ENCODE results near the gene ST7.
A peak's percentile ranks its signal among the peaks of the same experiment; 100 is the strongest.
"Not testable (repeated sequence)": the region's sequence is repeated elsewhere in the genome, so short reads cannot be mapped to it uniquely, and the experiment has no call there.

The ST7 gene

DNA sequence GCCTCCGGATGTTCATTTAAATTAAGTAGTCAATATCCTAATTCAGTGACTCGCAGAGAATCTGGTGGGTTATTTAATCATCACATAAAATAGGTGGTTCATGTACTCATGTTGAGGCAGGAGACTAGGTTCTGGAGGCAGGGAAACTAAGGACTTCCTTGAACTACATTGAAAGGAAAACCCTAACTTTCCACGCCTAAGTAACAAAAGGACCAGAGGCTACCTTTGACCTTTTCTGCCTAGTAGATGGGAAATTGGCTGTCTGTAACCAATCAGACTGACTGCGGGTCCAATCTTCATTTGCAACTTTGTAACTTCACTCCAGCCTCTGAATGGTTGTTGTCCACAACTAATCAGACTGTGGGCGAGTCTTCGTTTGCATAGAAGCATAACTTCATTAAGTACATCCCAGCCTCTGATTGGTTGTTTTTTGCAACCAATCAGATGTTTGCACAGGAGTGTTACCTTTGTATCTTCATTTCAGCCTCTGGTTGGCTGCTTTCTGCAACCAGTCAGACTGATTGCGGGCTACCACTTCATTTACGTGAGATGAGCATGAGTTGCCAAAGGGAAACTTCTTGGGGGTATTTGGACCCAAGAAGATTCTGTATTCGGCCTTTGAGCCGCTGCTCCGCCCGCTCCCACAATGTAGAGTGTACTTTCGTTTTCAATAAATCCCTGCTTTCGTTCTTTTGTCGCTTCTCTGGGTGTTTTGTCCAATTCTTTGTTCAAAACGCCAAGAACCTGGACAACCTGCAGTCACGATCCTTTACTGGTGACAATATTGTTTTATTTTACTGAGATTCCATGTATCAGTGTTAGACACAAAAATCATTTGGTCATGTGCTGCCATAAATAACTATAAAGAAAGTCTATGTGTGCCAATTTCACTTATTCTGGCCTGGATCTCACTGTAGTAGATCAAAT, 1.7 kb upstream of the ST7 start:
- DNase-seq = no peak

DNA sequence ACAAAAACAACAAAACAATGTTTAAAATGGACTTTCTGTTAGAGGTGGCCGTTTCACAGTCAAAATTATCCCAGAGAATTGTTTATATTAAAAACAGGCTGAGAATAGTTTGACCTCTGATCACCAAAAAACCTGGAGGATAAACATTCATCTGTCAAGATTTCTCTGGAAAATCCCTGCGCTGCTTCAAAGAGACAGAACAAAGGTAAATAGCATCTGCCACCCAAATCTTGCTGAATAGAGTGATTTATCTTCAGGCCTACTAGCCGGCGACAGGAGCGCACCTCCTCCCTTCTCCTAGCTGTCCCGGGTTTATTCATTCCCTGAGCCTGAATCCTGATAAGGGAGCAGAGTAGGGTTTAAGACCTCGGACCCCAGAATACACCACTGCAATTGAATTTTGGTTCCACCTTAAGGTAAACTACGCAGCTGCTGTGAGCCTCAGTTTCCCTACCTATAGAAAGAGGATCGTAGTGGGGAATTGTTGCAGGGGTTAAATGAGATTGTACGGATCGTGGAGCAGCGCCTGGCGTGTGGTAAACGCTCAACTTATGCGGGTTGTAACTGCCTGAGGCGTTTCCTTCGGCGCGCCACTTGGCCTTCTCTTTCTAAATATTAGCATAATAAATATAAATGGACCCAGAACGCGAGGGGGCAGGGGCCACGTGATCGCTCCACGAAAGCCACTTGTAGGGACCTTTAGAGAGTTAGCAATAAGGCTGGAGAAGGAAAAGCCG, 498 bp upstream of the ST7 start:
- DNase-seq = no peak

DNA sequence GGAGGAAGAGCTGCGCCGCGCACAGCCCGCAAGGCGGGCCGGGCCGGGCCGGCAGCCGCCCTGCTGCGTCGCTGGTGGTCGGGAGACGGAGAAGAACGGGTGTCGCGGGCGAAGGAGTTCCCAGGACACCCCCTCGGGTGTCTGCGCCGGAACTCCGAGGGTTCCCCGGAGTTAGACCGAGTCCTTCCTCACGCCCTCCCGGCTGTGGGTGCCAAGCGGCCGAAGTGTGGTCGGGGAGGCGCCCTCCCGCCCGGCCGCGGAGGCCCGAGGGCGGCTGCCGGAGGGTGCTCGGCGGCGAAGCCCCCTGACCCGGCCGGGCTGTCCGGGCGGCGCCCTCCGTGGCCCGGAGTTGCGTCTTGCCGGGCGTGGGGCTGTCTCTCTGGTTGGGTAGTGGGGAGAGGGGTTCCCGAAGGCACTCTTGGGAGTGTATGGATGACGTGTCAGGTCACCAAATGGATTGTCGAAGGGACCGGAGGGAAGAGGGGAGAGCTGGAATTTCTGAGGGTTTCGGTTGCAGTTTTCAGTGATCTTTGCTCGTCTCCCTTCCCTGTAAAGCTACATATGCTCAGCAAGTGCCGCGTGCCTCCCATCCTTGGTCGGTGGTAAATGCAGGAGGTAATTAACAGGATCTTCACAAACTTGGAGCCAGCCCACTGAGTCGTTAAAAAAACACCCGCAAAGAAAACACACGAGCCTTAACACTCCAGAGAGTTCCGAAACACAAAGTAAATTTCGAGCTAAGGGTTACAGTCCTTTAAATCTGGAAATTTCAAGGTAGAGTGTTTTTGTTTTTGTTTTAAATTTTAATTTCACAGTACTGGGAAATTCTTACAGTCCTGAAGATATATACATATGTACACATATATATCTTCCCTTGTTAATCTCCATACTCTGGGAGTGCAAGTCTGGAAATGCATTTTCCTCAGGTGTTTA, 871 bp downstream of the ST7 start:
- DNase-seq = peak; percentile 32

DNA sequence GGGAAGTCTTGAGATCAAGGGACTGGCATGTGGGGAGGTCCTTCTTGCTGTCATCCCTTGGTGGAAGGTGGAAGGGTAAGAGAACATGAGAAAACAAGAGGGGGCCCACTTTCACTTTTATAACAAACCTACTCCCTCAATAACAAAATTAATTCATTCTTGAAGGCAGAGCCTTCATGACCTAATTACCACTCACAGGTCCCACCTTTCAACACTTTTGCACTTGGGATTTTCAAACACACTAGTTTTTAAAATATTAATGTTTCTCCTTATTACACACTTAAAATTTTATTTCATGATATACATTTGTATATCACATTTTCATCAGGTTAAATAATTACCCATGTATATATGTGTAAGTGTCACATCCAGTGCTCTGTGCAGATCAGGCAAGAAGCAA, 2.0 kb downstream of the ST7 start:
- no peak for DNase-seq

DNA sequence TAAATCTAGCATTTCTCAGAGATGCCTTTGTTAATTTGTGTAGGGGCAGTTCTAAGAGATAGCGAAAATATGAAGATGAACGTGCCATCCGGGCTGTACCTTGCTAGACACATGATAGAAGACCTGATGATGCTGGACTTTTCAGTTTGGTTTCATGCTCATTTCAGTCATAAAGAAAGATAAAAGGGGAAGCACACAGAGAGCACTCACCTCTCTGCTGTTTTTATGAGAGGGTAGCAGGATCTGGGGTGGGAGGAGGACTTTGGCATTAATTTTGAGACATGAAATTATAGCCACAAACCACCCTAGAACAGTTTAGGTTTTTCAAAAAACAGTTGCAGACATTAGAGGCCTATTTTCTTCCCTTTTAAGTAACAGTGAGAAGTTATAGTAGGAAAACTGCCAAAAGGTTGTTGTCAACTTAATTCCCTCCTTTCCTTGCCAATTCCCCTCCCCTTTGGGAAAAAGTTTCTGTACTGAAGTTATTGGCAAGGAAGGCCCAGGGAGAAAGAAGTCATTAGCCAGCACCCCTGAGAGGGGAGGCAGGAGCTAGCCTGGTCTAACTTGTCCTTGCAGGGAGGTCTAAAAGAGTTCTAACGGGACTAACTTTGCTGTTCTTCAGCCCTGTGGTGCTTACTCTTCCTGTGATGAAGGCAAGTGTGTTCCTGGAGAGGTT, 2.6 kb downstream of the ST7 start:
- no peak for DNase-seq

DNA sequence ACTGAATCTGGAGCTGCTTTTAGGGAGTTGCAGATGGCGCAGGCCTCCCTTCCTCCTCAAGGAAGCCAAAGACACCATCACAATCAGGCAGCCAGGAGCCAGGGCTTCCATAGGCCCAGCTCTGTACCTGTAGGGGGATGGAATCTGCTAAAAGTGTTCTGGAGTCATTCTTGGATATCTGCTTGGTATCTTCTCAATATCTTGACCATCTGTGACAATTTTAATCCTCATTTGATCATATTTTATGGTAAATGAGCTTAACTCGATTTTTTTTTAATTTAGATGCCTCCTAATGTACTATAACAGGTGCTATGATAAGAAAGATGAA, 3.1 kb downstream of the ST7 start:
- no peak for DNase-seq

DNA sequence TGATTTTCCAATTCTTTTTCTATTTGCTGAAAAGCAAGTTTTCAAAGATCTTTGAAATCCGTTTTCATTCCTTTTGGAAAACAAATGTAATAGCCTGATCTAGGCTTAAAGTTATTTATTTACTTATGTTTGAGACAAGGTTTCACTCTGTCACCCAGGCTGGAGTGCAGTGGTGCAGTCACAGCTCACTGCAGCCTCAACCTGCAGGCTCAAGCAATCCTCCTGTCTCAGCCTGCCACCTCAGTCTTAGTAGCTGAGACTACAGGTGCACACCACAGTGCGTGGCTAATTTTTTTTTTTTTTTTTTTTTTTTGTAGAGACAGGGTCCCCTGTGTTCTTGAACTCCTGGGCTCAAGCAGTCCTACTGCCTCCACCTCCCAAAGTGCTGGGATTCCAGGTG, 4.6 kb downstream of the ST7 start:
- DNase-seq = no peak

DNA sequence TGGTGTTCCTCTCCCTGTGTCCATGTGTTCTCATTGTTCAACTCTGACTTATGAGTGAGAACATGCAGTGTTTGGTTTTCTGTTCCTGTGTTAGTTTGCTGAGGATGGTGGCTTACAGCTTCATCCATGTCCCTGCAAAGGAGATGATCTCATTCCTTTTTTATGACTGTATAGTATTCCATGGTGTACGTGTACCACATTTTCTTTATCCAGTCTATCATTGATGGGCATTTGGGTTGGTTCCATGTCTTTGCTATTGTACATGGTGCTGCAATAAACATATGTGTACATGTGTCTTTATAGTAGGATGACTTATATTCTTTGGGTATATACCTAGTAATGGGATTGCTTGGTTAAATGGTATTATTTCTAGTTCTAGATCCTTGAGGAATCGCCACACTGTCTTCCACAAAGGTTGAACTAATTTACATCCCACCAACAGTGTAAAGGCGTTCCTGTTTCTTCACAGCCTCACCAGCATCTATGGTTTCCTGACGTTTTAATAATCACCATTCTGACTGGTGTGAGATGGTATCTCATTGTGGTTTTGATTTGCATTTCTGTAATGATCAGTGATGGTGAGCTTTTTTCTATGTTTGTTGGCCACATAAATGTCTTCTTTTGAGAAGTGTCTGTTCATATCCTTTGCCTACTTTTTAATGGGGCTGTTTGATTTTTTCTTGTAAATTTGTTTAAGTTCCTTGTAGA, 8.8 kb downstream of the ST7 start:
- DNase-seq = not testable (repeated sequence)

DNA sequence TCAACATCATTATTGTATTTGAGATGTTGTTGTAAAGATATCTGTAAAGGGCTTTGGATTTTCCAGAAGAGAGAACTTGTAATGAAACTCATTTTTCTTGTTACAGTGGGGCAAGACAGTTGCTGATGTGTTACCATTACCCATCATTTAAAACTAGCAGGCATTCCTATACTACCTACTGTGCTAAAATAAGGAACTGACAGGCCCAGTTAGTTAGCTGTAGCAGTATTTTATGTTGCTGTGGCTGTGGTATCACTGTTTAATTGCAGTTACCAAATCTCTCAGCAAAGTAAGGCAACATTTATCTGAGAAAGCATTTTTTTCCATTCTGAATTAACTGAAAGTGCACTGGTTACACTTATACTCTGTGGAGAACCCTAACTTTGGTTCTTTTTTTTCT, 9.9 kb downstream of the ST7 start:
- DNase-seq = no peak

DNA sequence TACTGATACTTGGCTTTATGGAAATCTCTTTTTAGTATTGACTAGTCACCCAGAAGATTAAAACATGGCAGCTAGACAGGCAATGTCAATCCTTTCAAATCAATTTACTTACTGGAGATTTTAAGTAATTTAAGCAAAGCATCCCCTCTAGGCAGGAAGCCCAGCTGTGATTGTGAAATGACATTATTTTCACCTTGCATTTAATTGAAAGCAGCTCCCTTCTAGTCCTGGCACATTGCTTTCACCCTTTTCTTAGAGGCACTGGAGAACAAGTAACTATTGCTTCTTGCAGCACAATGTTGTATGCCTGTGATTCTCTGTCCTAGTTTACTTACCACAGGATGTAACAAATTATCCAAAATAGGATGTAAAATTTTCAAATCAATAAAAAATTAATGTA, 13.3 kb downstream of the ST7 start:
- no peak for DNase-seq

DNA sequence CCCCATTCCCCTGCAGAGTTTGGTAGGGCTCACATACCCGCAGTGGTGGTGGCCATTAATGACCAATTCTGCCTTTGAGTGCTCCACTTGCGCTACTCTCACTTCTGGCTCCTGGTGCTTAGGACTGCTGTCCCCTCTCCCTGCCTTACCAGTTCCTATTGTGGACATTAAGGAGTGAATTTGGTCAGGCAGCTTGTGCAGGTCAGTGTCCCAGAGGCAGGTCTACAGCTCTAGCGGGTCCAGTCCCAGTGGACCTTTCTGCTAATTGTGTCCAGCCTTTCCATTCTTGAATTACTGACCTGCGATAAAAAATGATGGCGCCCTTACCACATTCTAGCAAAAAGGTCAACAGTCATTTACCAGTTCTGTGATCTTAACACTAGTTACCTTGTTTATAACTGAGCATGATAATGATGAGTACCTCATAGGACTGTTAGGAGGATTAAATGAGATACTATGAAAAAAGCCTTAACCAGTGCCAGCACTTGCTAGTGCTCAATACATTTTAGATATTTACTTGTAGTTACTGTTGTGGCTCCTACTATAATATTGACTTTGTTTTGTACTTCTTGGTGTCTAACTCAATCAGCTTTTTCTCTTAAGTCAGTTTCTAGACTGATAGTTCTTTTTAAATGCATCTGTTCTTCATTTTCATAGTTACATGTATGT, 14.1 kb downstream of the ST7 start:
- DNase-seq = no peak

DNA sequence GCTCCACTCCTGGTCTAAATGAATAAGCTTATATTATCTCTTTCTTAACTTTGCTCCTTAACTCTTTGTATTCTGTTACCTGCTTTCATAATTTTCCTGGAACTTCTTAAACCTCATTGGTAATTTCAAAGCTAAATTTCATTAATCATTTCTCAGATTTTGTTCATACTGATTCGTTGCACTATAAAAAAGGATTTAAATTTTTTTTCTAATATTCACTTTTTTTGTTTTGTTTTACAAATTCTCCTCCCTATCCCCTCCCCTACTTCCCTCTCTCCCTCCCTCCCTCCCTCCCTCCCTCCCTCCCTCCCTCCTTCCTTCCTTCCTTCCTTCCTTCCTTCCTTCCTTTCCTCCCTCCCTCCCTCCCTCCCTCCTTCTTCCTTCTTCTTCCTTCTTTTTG, 14.7 kb downstream of the ST7 start:
- DNase-seq = no peak

DNA sequence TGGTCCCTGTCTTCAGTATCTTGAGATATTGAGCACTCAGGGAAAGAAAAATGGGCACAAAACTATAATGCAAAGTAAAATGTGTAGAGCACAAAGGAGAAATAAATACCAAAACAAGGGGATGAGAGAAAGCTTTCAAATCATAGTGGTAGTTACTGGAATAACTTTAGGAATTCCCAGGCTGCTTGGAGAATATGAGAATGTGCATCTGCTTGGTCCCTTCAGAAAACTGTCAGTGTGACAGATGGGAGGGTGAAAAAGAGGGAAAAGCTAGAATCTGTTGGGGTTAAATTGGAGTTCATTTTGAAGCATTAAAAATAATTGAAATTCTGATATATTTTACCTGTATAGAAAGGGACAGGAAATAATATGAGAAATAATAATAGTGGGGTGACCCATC, 15.3 kb downstream of the ST7 start:
- DNase-seq = no peak

DNA sequence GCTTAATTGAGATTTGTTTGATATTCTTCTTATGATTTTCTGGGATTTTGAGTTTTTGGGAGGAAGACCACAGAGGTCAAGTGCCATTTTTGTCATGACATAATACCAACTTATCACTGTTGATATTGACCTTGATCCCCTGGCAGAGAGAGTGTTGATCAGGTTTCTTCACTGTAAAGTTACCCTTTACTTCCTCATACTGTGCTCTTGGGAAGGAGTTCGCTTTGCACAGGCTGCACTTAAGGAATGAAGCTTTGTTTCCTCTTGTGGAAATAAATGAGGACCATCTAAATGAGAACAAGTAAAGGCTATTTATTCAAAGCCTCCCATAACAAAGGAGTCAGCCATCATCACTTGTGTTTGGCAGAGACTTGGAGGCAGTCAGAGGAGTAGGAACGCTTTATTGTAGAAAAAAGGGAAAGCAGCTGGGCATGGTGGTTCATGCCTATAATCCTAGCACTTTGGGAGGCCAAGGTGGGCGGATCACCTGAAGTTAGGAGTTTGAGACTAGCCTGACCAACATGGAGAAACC, 16.1 kb downstream of the ST7 start:
- DNase-seq = no peak

DNA sequence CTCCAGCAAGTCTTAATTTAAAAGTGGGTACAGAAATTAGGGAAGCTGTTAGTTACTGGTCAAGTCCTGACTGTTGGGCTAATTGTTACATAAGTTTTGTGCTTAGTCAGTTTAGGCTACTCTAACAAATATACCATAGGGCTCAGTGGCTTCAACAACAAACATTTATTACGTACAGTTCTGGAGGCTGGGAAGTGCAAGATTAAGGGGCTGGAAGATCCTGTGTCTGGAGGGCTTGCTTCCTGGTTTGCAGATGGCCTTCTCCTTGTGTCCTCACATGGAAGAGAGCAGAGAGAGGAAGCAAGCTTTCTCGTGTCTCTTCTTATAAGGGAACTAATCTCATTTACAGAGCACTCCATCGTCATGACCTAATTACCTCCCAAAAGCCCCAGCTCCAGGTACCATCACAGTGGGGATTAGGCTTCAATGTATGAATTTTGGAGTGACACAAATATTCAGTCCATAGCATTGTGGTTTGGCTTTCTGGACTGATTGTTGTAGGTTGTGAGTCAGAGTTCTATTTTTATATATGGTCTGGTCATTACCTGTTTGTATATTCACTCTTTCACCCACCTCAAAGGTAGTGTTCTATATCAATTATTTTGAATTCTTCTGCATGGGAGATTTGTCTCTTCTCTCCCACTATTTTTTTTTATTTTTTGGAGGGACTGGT, 17.1 kb downstream of the ST7 start:
- no peak for DNase-seq

DNA sequence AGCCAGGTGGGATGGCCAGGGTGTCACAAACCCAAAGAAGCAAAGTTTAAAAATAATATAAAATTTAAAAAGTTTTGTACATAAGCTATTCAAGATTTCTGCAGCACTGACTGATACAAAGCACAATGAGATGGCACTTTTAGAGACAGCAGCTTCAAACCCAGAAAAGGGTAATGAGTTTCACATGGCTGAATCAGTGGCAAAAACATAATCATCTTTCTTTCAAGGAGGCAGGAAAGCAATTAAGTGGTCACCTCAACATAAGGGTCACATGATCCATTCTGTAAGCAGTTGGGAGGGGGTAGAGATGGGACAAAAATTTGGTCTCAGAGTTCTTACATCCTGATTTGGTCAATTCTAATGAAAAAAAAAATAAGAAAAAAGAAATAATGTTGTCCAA, 17.9 kb downstream of the ST7 start:
- not testable (repeated sequence) for DNase-seq

DNA sequence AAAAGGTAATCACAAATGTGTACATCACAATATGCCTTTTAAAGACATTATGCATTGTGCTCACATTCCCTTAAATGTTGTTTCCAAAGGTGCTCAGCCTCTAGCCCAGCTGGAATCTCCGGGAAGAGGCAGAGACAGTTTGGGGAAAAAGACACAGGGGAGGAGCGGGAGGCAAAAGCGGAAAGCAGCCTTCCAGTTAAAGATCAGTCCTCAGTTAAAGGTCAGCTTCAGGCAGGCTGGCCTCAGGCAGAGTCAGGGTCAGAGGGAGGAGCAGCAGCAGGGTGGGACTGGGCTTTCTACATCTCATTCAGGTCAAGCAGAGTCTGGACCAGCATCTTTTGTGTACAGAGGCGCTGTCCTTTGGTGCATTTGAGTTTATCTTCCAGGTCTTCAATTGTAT, 18.6 kb downstream of the ST7 start:
- no peak for DNase-seq

DNA sequence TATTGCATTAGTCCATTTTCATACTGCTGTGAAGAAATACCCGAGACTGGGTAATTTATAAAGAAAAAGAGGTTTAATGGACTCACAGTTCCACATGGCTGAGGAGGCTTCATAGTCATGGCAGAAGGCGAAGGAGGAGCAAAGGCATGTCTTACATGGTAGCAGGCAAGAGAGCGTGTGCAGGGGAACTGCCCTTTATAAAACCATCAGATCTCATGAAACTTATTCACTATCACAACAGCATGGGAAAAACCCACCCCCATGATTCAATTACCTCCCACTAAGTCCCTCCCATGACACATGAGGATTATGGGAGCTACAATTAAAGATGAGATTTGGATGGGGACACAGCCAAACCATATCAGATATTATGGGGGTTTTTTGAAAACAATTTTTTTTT, 21.7 kb downstream of the ST7 start:
- DNase-seq = not testable (repeated sequence)

DNA sequence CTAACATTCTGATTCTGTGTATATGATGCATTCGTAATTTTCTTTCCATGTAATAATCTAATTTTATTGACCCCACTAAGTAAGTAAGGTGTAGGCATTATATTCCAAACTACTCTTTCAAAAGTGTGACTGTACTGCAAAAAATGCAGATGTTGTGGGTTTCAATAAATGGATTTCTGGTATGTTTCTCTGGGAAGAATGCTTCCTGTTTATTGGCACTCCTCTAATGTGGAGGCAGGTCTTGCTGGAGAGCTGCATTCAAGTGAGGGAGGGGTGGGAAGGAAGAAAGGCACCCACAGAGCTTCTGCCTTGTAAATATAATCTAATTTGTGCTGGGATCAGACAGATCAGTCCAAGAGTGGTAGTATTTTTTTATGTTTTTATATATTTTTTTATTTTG, 23.9 kb downstream of the ST7 start:
- DNase-seq = no peak

DNA sequence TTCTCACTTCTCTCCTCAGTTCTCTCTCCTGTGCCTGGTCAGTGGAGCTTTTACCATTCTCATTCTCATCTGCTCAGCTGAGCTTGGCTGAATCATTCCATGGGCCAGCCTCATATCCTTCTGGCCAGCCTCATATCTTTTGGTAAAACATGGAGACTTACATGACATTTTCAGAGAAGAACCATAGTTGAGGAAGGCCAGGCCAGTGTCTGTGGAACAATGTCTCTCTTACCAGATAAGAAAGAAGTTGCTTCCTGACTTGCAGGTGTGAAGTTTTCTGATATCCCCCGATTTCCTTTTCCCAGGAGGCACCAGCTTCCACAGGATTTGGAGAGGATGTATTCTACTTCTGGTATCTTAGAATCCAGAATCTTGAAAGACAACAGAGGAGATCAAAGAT, 24.7 kb downstream of the ST7 start:
- DNase-seq = no peak

DNA sequence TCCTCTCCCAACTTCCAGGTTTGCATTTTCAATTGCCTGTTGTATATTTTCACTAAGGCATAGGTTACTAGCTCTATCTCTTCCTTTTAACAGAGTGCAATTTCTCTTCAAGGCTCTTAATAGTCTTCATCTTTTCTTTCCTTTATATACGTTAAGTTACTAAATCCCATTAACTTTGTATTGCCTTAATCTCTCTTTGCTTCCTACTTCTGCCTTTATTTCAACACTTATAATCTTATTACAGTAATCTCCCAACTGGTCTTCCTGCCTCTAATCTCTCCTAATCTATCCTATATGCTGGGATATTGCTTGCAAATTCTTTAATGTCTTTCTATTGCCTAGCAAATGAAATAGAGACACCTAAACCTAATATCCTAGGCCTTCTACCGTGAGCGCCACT, 26.1 kb downstream of the ST7 start:
- DNase-seq = no peak
